Liver (tissue), 9 donors: ENCODE data around the gene NISCH. TPM values are rescaled to one million over a fixed set of nuclear protein-coding genes. Genes with fewer than 3 reads are reported as not detected.

Experiments used
- DNase-seq: peaks from one replicate; pipeline ENCODE4 v3.0.0-alpha.2; 2017; ENCODE audit warnings: low spot score
- H3K27ac ChIP-seq, 2 donors: one replicate each; pipeline ENCODE4 v1.7.0; 2013; ENCODE audit warnings: inconsistent platforms in 2 of 2, low read length in 2 of 2, control low read depth in 1 of 2, low read depth in 1 of 2, mild to moderate bottlenecking in 1 of 2
- H3K27me3 ChIP-seq, 4 donors: one replicate each; pipeline versions ENCODE4 v1.6.1 to v1.7.0; 2013; ENCODE audit warnings: low read length in 3 of 4, inconsistent platforms in 1 of 4, mild to moderate bottlenecking in 1 of 4, moderate library complexity in 1 of 4; ENCODE audit not compliant: control insufficient read depth in 4 of 4, insufficient read depth in 4 of 4
- H3K36me3 ChIP-seq, 4 donors: one replicate each; pipeline versions ENCODE4 v1.6.1 to v1.7.0; 2013; ENCODE audit warnings: low read length in 3 of 4, mild to moderate bottlenecking in 3 of 4, low read depth in 1 of 4, moderate library complexity in 1 of 4; ENCODE audit not compliant: control insufficient read depth in 4 of 4, insufficient read depth in 3 of 4
- H3K4me1 ChIP-seq, 4 donors: one replicate each; pipeline versions ENCODE4 v1.6.1 to v1.7.0; 2013; ENCODE audit warnings: low read length in 3 of 4, mild to moderate bottlenecking in 3 of 4, moderate library complexity in 1 of 4; ENCODE audit not compliant: control insufficient read depth in 4 of 4, insufficient read depth in 4 of 4
- H3K4me3 ChIP-seq, 3 donors: one replicate each; pipeline versions ENCODE4 v1.6.1 to v1.7.0; 2013; ENCODE audit warnings: low read length in 3 of 3, control low read depth in 1 of 3, low read depth in 1 of 3, mild to moderate bottlenecking in 1 of 3
- H3K9ac ChIP-seq, 2 donors: one replicate each; pipeline ENCODE4 v1.7.0; 2013; ENCODE audit warnings: low read length in 2 of 2, mild to moderate bottlenecking in 2 of 2, moderate library complexity in 2 of 2, control low read depth in 1 of 2, low read depth in 1 of 2
- H3K9me3 ChIP-seq, 4 donors: one replicate each; pipeline versions ENCODE4 v1.6.1 to v1.7.0; 2013; ENCODE audit warnings: low read length in 3 of 4; ENCODE audit not compliant: control insufficient read depth in 4 of 4
- FOXA1 ChIP-seq: IDR thresholded peaks from 2 replicates; pipeline ENCODE4 v1.6.1; 2016; ENCODE audit warnings: antibody characterized with exemption
- FOXA2 ChIP-seq: IDR thresholded peaks from 2 replicates; pipeline ENCODE4 v1.6.1; 2016; ENCODE audit warnings: antibody characterized with exemption
- GABPA ChIP-seq, 2 donors: IDR thresholded peaks in 1 of 2; conservative IDR thresholded peaks in 1 of 2; 2 replicates each; pipeline ENCODE4 v1.6.1; 2016; ENCODE audit warnings: antibody characterized with exemption in 2 of 2, mild to moderate bottlenecking in 1 of 2, moderate library complexity in 1 of 2
- HNF4A ChIP-seq, 2 donors: conservative IDR thresholded peaks; 2 replicates each; pipeline ENCODE4 v1.6.1; 2016; ENCODE audit warnings: antibody characterized with exemption in 2 of 2, mild to moderate bottlenecking in 2 of 2
- HNF4G ChIP-seq: IDR thresholded peaks from 2 replicates; pipeline ENCODE4 v1.6.1; 2016; ENCODE audit warnings: antibody characterized with exemption
- JUND ChIP-seq, 2 donors: IDR thresholded peaks; 2 replicates each; pipeline ENCODE4 v1.6.1; 2016; ENCODE audit warnings: antibody characterized with exemption in 2 of 2
- NR2F2 ChIP-seq: IDR thresholded peaks from 2 replicates; pipeline ENCODE4 v1.6.1; 2016; ENCODE audit warnings: antibody characterized with exemption
- RAD21 ChIP-seq, 2 donors: IDR thresholded peaks; 2 replicates each; pipeline ENCODE4 v1.6.1; 2016; ENCODE audit warnings: antibody characterized with exemption in 2 of 2, mild to moderate bottlenecking in 2 of 2
- RXRA ChIP-seq, 2 donors: IDR thresholded peaks; 2 replicates each; pipeline ENCODE4 v1.6.1; 2017 to 2018; ENCODE audit warnings: antibody characterized with exemption in 2 of 2, mild to moderate bottlenecking in 1 of 2
- SP1 ChIP-seq: IDR thresholded peaks from 2 replicates; pipeline ENCODE4 v1.6.1; 2018; ENCODE audit warnings: antibody characterized with exemption, mild to moderate bottlenecking
- TAF1 ChIP-seq: conservative IDR thresholded peaks from 2 replicates; pipeline ENCODE4 v1.6.1; 2016; ENCODE audit warnings: antibody characterized with exemption, mild to moderate bottlenecking
- WGBS: extraction: QIAGEN DNeasy Blood & Tissue Kit; methylation state at CpG from one replicate; pipeline ENCODE4 v1.1.7; 2013; 5-methylcytosine and 5-hydroxymethylcytosine counted together
- polyA plus RNA-seq, 2 donors: library from polyadenylated mRNA; stranded (reverse) in 1 of 2; unstranded in 1 of 2; fragments of 200-250 nt in 1 of 2; fragments of >200 nt in 1 of 2; fragmentation: Nextera tagmentation in 1 of 2; extraction: Ambion mirVana in 1 of 2; gene quantifications; one replicate each; pipeline versions ENCODE4 v1.2.1 to v1.2.3, GENCODE V29; 2013 to 2015
- total RNA-seq, 2 donors: library from RNA; depleted of rRNA; stranded (reverse); fragments of >200 nt; gene quantifications; one replicate each; pipeline ENCODE4 v1.2.3, GENCODE V29; 2014
- TF ChIP-seq, protein P1 (sequence below): fragments of 150-350 bp; IDR thresholded peaks from 2 replicates; pipeline ENCODE4 v1.5.1; 2017; ENCODE audit warnings: improper control_type of control experiment, low read depth, low read length; ENCODE audit not compliant: missing input control
- TF ChIP-seq, protein P2 (sequence below): IDR thresholded peaks from 2 replicates; pipeline ENCODE4 v1.6.1; 2016; ENCODE audit warnings: antibody characterized with exemption
- TF ChIP-seq, protein P3 (sequence below): IDR thresholded peaks from 2 replicates; pipeline ENCODE4 v1.6.1; 2016; ENCODE audit warnings: antibody characterized with exemption
- TF ChIP-seq, protein P4 (sequence below): IDR thresholded peaks from 2 replicates; pipeline ENCODE4 v1.6.1; 2016; ENCODE audit warnings: antibody characterized with exemption
- donor health status: healthy.
- donor health status: healthy.
- donor health status: healthy.
- donor health status: healthy.
- donor health status: healthy.

The NISCH gene
- total and polyA plus RNA-seq, 4 donors = 10.8 to 39.8 (median 17.6) TPM

DNA sequence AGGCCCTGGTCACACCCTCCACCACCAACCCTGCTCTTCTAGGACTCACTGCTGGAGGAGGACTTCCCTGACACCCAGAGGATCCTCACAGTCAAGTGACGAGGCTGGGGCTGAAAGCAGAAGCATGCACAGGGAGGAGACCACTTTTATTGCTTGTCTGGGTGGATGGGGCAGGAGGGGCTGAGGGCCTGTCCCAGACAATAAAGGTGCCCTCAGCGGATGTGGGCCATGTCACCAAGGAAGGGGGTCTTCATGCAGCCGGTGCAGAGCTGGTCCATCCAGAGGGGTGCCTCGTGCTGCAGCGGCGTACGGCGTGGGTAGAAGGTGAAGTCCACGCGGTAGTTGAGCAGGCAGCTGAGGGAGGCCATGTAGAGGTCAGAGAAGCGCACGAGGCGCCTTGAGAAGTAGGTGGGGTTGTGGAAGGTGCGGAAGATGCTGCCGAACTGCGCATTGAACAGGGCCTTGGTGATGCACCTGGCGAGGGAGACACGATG, 68.9 kb downstream of the NISCH start:
- WGBS = 97% methylated on average over 18 of the region's 18 CpGs
- TF ChIP-seq JUND (IDR thresholded peaks at IDR 0.05) (no peak), RXRA (IDR thresholded peaks at IDR 0.05) (no peak), FOXA1 (no peak), GABPA (IDR thresholded peaks at IDR 0.05 in 1 of 2, conservative IDR thresholded peaks at IDR 0.05 in 1 of 2) (no peak), FOXA2 (no peak)
- TF ChIP-seq, protein P1, sequence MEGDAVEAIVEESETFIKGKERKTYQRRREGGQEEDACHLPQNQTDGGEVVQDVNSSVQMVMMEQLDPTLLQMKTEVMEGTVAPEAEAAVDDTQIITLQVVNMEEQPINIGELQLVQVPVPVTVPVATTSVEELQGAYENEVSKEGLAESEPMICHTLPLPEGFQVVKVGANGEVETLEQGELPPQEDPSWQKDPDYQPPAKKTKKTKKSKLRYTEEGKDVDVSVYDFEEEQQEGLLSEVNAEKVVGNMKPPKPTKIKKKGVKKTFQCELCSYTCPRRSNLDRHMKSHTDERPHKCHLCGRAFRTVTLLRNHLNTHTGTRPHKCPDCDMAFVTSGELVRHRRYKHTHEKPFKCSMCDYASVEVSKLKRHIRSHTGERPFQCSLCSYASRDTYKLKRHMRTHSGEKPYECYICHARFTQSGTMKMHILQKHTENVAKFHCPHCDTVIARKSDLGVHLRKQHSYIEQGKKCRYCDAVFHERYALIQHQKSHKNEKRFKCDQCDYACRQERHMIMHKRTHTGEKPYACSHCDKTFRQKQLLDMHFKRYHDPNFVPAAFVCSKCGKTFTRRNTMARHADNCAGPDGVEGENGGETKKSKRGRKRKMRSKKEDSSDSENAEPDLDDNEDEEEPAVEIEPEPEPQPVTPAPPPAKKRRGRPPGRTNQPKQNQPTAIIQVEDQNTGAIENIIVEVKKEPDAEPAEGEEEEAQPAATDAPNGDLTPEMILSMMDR = no peak
- DNase-seq = no peak
- Histone ChIP-seq H3K9me3 (no peaks in the 10 kb centered on the region), H3K27ac (peak overlapping the region; percentile 11 to 56), H3K4me3 (no peak overlapping the region), H3K4me1 (peaks cover 0 to 4% (median 0%) of the 10 kb centered on the region in 4 donors), H3K9ac (no peak overlapping the region), H3K36me3 (no peaks in the 10 kb centered on the region), H3K27me3 (no peaks in the 10 kb centered on the region)

DNA sequence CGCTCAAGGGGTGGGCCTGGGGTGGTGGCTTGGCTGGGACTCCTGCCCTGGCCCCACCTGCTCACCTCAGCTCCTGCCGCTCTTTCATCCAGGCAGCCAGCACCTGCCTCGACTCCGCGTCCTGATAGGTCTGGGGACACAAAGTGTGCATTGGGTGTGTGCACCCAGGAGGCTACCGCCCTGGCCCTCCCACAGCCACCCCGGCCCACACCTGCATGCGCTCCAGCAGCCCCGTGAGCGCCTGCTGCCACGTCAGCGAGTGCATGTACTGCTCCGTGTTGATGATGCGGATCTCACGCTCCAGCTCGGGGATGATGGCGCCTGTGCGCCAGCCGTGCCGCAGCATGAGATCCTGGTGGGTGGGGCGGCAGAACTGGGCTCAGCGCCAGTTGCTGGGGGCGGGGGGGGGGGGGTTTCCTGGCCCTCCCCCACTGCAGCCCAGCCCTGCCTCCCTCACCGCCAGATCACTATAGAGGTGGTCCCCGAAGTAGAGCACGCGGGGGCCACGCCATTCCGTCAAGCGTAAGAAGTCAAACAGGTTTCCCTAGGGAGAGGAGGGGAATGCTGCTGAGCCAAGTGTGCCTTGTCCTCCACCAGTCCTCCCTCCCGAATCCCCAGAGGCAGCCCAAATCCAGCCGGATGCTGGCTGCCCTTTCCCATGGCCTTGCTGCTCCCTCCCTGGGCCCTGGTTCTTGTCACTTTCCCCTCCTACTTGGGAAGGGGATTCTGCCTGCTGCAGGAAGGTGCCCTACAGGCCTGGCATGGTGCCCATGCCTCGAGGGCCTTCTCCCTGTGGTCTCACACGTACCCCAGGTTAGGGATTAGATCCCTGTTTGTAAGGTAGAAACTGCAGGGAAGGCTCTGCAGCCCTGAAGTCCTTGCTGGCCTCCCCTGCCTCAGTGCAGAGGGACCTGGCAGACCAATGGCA, 69.6 kb downstream of the NISCH start:
- H3K27me3 ChIP-seq = no peaks in the 10 kb centered on the region
- no peaks in the 10 kb centered on the region for H3K36me3 ChIP-seq
- H3K4me3 ChIP-seq = no peak overlapping the region
- TF ChIP-seq HNF4G = no peak
- TF ChIP-seq NR2F2 = peak; percentile 89
- TF ChIP-seq HNF4A (conservative IDR thresholded peaks at IDR 0.05) = no peak
- no peaks in the 10 kb centered on the region for H3K9me3 ChIP-seq
- no peak overlapping the region for H3K9ac ChIP-seq
- DNase-seq = no peak
- peaks cover 0 to 4% (median 0%) of the 10 kb centered on the region in 4 donors for H3K4me1 ChIP-seq
- 80% methylated on average over 34 of the region's 34 CpGs for WGBS
- H3K27ac ChIP-seq = peak overlapping the region; percentile 47 to 64

DNA sequence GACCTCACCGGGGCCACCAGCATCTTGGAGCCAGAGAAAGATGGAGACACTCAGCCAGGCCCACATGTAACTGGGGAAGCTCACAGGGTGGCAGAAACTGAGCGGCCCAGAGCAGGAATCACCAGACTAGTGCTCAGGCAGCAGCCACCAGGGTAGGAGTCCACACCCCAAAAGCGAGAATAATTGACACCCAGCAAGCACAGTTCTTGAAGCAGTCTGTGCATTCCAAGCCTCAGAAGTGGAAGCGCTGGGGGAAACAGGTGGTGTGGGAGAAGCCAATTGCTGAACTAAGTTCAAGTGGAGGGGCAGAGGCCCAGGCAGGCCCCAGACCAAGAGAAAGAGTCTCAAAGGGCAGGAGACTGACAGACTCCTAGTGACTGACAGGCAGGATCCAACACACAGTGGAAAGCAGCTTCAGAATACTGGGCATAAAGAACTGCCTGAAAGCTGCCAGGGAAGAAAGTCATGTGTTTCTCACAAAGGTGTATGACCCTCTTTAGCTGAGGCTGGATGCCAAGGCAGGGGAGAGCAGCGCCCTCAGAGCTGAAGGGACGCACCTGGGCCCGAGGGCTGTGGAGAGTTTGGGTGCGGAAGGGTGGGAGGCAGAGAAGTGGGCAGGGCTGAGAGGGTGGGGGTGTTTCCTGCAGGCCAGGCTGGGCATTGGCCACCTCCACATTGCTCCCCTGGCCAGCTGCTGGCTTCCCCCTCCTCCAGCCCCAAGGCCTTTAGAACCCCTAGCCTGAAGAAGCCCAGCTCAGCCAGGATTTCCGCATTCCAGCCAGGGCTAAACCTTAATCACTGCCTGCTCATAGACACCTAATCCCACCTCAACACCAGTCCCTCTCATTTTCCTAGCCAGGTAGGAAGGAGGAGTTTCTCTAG, 70.5 kb downstream of the NISCH start:
- Histone ChIP-seq H3K9me3 (no peaks in the 10 kb centered on the region), H3K4me1 (peaks cover 0 to 4% (median 0%) of the 10 kb centered on the region in 4 donors), H3K27me3 (no peaks in the 10 kb centered on the region), H3K27ac (peak overlapping the region; percentile 47 to 64), H3K36me3 (no peaks in the 10 kb centered on the region), H3K9ac (no peak overlapping the region), H3K4me3 (no peak overlapping the region)
- no peak for DNase-seq
- 82% methylated on average over 9 of the region's 9 CpGs for WGBS
- TF ChIP-seq, protein P2, sequence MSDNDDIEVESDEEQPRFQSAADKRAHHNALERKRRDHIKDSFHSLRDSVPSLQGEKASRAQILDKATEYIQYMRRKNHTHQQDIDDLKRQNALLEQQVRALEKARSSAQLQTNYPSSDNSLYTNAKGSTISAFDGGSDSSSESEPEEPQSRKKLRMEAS = no peak
- TF ChIP-seq FOXA2 (no peak), NR2F2 (no peak), TAF1 (no peak), GABPA (IDR thresholded peaks at IDR 0.05 in 1 of 2, conservative IDR thresholded peaks at IDR 0.05 in 1 of 2) (no peak), RXRA (IDR thresholded peaks at IDR 0.05) (no peak), SP1 (no peak), FOXA1 (no peak), HNF4A (conservative IDR thresholded peaks at IDR 0.05) (no peak), RAD21 (IDR thresholded peaks at IDR 0.05) (no peak), JUND (IDR thresholded peaks at IDR 0.05) (no peak)
- TF ChIP-seq, protein P1 = no peak
- TF ChIP-seq, protein P3, sequence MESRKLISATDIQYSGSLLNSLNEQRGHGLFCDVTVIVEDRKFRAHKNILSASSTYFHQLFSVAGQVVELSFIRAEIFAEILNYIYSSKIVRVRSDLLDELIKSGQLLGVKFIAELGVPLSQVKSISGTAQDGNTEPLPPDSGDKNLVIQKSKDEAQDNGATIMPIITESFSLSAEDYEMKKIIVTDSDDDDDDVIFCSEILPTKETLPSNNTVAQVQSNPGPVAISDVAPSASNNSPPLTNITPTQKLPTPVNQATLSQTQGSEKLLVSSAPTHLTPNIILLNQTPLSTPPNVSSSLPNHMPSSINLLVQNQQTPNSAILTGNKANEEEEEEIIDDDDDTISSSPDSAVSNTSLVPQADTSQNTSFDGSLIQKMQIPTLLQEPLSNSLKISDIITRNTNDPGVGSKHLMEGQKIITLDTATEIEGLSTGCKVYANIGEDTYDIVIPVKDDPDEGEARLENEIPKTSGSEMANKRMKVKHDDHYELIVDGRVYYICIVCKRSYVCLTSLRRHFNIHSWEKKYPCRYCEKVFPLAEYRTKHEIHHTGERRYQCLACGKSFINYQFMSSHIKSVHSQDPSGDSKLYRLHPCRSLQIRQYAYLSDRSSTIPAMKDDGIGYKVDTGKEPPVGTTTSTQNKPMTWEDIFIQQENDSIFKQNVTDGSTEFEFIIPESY = no peak
- TF ChIP-seq, protein P4, sequence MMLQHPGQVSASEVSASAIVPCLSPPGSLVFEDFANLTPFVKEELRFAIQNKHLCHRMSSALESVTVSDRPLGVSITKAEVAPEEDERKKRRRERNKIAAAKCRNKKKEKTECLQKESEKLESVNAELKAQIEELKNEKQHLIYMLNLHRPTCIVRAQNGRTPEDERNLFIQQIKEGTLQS = no peak
